ENCODE measurements around the gene SHISAL1.

- TF ChIP-seq CTCF (IDR thresholded peaks at IDR 0.05) = no peak
- no peak for TF ChIP-seq POLR2AphosphoS5 (IDR thresholded peaks at IDR 0.05)
- TF ChIP-seq POLR2A (IDR thresholded peaks at IDR 0.05) = no peak
Measured at GRCh38 chr22:44263547-44263946, 49.2 kb downstream of the SHISAL1 start.
